ENCODE measurements around the gene RTTN.

DNA sequence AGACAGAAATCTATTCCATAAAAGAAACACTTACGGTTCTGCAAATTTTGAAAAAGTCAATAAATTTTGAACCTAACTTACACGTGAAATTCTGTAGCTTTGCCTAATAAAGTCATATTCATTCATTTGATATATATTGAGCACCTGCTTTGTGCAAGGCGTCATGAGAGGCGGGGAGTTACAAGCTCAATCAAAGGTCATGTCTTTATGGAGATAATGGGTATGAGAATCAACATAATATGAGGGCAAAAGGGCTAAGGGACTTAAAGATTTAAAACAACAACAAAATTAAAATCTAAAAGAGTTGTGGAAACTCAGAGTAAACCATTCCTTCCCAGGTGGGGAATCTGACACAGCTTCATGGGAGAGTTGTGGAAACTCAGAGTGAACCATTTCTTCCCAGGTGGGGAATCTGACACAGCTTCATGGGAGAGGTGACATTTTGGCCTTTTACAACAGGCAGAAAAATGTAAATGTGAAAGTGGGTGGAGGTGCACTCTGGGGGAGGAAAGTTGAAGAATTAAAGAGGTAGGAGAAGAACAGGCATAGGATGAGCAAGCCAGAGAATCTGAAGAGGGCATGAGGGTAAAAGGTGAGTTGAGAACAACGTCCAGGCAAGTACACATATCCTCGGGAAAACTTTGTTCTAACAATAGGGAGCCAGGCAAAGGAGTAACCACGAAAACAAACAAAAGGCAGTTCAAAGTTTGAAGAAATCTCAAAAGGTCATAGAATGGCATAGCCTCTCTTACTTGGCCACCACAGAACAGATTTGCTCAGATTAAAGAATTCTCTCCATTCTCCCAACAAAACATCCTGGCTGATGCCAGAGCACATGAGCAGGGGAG, 208.3 kb downstream of the RTTN start:
- TF ChIP-seq, protein P1, sequence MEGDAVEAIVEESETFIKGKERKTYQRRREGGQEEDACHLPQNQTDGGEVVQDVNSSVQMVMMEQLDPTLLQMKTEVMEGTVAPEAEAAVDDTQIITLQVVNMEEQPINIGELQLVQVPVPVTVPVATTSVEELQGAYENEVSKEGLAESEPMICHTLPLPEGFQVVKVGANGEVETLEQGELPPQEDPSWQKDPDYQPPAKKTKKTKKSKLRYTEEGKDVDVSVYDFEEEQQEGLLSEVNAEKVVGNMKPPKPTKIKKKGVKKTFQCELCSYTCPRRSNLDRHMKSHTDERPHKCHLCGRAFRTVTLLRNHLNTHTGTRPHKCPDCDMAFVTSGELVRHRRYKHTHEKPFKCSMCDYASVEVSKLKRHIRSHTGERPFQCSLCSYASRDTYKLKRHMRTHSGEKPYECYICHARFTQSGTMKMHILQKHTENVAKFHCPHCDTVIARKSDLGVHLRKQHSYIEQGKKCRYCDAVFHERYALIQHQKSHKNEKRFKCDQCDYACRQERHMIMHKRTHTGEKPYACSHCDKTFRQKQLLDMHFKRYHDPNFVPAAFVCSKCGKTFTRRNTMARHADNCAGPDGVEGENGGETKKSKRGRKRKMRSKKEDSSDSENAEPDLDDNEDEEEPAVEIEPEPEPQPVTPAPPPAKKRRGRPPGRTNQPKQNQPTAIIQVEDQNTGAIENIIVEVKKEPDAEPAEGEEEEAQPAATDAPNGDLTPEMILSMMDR (optimal IDR thresholded peaks at IDR 0.05 in 1 of 3, IDR thresholded peaks at IDR 0.05 in 1 of 3, conservative IDR thresholded peaks at IDR 0.05 in 1 of 3; ENCODE audit: extremely low read depth in 1 of 3, insufficient read depth in 2 of 3, low read length in 3 of 3) = no peak
- no peak for TF ChIP-seq EZH2 (IDR thresholded peaks at IDR 0.05; ENCODE audit: low read length)

Measured in keratinocyte (primary cell).